RCC 7860 (cell line): ENCODE measurements around the gene NDST1.

ENCODE experiments used
- DNase-seq: peaks from one replicate; pipeline ENCODE4 v3.0.0-alpha.2; 2015; ENCODE audit warnings: low spot score
- FAIRE-seq: peaks from 2 replicates; lab custom pipeline; 2012; peaks lifted over from hg19 to GRCh38; lab: Jason Lieb, UNC

The NDST1 gene

GRCh38 chr5:150540615-150541396, 32.9 kb downstream of the NDST1 start:
- no peak for DNase-seq
- no peak for FAIRE-seq

- no peak for FAIRE-seq
- no peak for DNase-seq
Measured at GRCh38 chr5:150541397-150541675, 33.4 kb downstream of the NDST1 start.

- FAIRE-seq (no peak), DNase-seq (peak; percentile 50)
Measured at GRCh38 chr5:150541895-150542294, 34.0 kb downstream of the NDST1 start.

GRCh38 chr5:150542933-150543445, 35.1 kb downstream of the NDST1 start:
- DNase-seq = peak; percentile 29
- FAIRE-seq = no peak

- DNase-seq (peak; percentile 60), FAIRE-seq (no peak)
Measured at GRCh38 chr5:150544611-150545219, 36.8 kb downstream of the NDST1 start.

- DNase-seq (no peak), FAIRE-seq (no peak)
Measured at GRCh38 chr5:150545246-150545645, 37.3 kb downstream of the NDST1 start.

GRCh38 chr5:150548123-150548522, 40.2 kb downstream of the NDST1 start:
- DNase-seq (no peak), FAIRE-seq (no peak)

- no peak for DNase-seq
- no peak for FAIRE-seq
Measured at GRCh38 chr5:150549735-150550134, 41.8 kb downstream of the NDST1 start.

- no peak for DNase-seq
- no peak for FAIRE-seq
Measured at GRCh38 chr5:150550286-150550685, 42.4 kb downstream of the NDST1 start.

GRCh38 chr5:150551066-150551465, 43.1 kb downstream of the NDST1 start:
- no peak for DNase-seq
- no peak for FAIRE-seq

- FAIRE-seq = no peak
- no peak for DNase-seq
Measured at GRCh38 chr5:150553402-150553801, 45.5 kb downstream of the NDST1 start.

GRCh38 chr5:150553911-150554310, 46.0 kb downstream of the NDST1 start:
- DNase-seq (no peak), FAIRE-seq (no peak)

- FAIRE-seq (no peak), DNase-seq (no peak)
Measured at GRCh38 chr5:150554857-150555256, 46.9 kb downstream of the NDST1 start.

- no peak for FAIRE-seq
- no peak for DNase-seq
Measured at GRCh38 chr5:150556106-150556505, 48.2 kb downstream of the NDST1 start.

- no peak for FAIRE-seq
- DNase-seq = no peak
Measured at GRCh38 chr5:150556859-150557508, 49.1 kb downstream of the NDST1 start.

GRCh38 chr5:150557509-150557872, 49.6 kb downstream of the NDST1 start:
- no peak for FAIRE-seq
- DNase-seq = no peak

- no peak for FAIRE-seq
- no peak for DNase-seq
Measured at GRCh38 chr5:150558088-150558621, 50.2 kb downstream of the NDST1 start.

- DNase-seq (no peak), FAIRE-seq (no peak)
Measured at GRCh38 chr5:150559088-150559487, 51.2 kb downstream of the NDST1 start.

GRCh38 chr5:150559701-150560100, 51.8 kb downstream of the NDST1 start:
- FAIRE-seq = peak; percentile 11
- peak; percentile 77 for DNase-seq

- peak; percentile 84 for FAIRE-seq
Measured at GRCh38 chr5:150560401-150561191, 52.7 kb downstream of the NDST1 start.

GRCh38 chr5:150561192-150561512, 53.2 kb downstream of the NDST1 start:
- no peak for FAIRE-seq
- no peak for DNase-seq

More at GRCh38 chr5:150560401-150561191, 52.7 kb downstream of the NDST1 start:
- peak; percentile 73 for DNase-seq
